ENCODE measurements around the gene PCSK6.

The PCSK6 gene

GRCh38 chr15:101410612-101411011 lies 78.9 kb downstream of the PCSK6 start:
- Histone ChIP-seq H4K20me1 (ENCODE audit: insufficient read depth, low read length) (no peaks in the 10 kb centered on the region), H2AFZ (ENCODE audit: low read length) (no peak overlapping the region), H3K27ac (ENCODE audit: low read length) (no peak overlapping the region), H3K4me3 (ENCODE audit: low read length) (no peak overlapping the region), H3F3A (ENCODE audit: insufficient read depth, low read length) (no peaks in the 10 kb centered on the region), H3K9me2 (replicated peaks; ENCODE audit: insufficient read depth, low read length) (no peaks in the 10 kb centered on the region), H3K4me1 (ENCODE audit: low read length) (no peaks in the 10 kb centered on the region), H3K9me3 (replicated peaks; ENCODE audit: insufficient read depth, low read length) (no peaks in the 10 kb centered on the region), H3K4me2 (ENCODE audit: low read depth, low read length) (no peak overlapping the region), H3K36me3 (replicated peaks; ENCODE audit: insufficient read depth, low read length) (no peaks in the 10 kb centered on the region), H3K27me3 (replicated peaks; ENCODE audit: insufficient read depth, low read length) (no peaks in the 10 kb centered on the region), H3K79me2 (ENCODE audit: low read length) (no peaks in the 10 kb centered on the region), H3K9ac (ENCODE audit: low read length) (no peak overlapping the region)
- TF ChIP-seq CTCF (IDR thresholded peaks at IDR 0.05; ENCODE audit: low read length): no peak
- TF ChIP-seq EZH2phosphoT487 (IDR thresholded peaks at IDR 0.05; ENCODE audit: low read length): no peak
- TF ChIP-seq EZH2 (optimal IDR thresholded peaks at IDR 0.05; ENCODE audit: low read depth, low read length): no peak
- no peak for DNase-seq

- Histone ChIP-seq H3K9ac (ENCODE audit: low read length) (no peak overlapping the region), H3K4me1 (ENCODE audit: low read length) (no peaks in the 10 kb centered on the region), H4K20me1 (ENCODE audit: insufficient read depth, low read length) (no peaks in the 10 kb centered on the region), H3K4me2 (ENCODE audit: low read depth, low read length) (no peak overlapping the region), H3K9me3 (replicated peaks; ENCODE audit: insufficient read depth, low read length) (no peaks in the 10 kb centered on the region), H3K27me3 (replicated peaks; ENCODE audit: insufficient read depth, low read length) (no peaks in the 10 kb centered on the region), H3F3A (ENCODE audit: insufficient read depth, low read length) (no peaks in the 10 kb centered on the region), H3K79me2 (ENCODE audit: low read length) (no peaks in the 10 kb centered on the region), H3K9me2 (replicated peaks; ENCODE audit: insufficient read depth, low read length) (no peaks in the 10 kb centered on the region), H3K27ac (ENCODE audit: low read length) (no peak overlapping the region), H3K4me3 (ENCODE audit: low read length) (no peak overlapping the region), H2AFZ (ENCODE audit: low read length) (no peak overlapping the region), H3K36me3 (replicated peaks; ENCODE audit: insufficient read depth, low read length) (no peaks in the 10 kb centered on the region)
- no peak for DNase-seq
- TF ChIP-seq EZH2 (optimal IDR thresholded peaks at IDR 0.05; ENCODE audit: low read depth, low read length): no peak
- TF ChIP-seq CTCF (IDR thresholded peaks at IDR 0.05; ENCODE audit: low read length): no peak
- no peak for TF ChIP-seq EZH2phosphoT487 (IDR thresholded peaks at IDR 0.05; ENCODE audit: low read length)
Measured at GRCh38 chr15:101409621-101410020, 79.9 kb downstream of the PCSK6 start.

- no peaks in the 10 kb centered on the region for H3F3A ChIP-seq (ENCODE audit: insufficient read depth, low read length)
- H3K4me2 ChIP-seq (ENCODE audit: low read depth, low read length): no peak overlapping the region
- no peak overlapping the region for H3K4me3 ChIP-seq (ENCODE audit: low read length)
Measured at GRCh38 chr15:101407966-101408775, 81.3 kb downstream of the PCSK6 start.

More at GRCh38 chr15:101407966-101408775, 81.3 kb downstream of the PCSK6 start:
- no peaks in the 10 kb centered on the region for H3K27me3 ChIP-seq (replicated peaks; ENCODE audit: insufficient read depth, low read length)
- no peak overlapping the region for H2AFZ ChIP-seq (ENCODE audit: low read length)
- TF ChIP-seq CTCF (IDR thresholded peaks at IDR 0.05; ENCODE audit: low read length) (no peak), EZH2phosphoT487 (IDR thresholded peaks at IDR 0.05; ENCODE audit: low read length) (no peak), EZH2 (optimal IDR thresholded peaks at IDR 0.05; ENCODE audit: low read depth, low read length) (no peak)
- no peaks in the 10 kb centered on the region for H3K79me2 ChIP-seq (ENCODE audit: low read length)
- no peak overlapping the region for H3K27ac ChIP-seq (ENCODE audit: low read length)
- H3K9me3 ChIP-seq (replicated peaks; ENCODE audit: insufficient read depth, low read length): no peaks in the 10 kb centered on the region
- no peaks in the 10 kb centered on the region for H3K4me1 ChIP-seq (ENCODE audit: low read length)
- no peaks in the 10 kb centered on the region for H4K20me1 ChIP-seq (ENCODE audit: insufficient read depth, low read length)
- no peaks in the 10 kb centered on the region for H3K36me3 ChIP-seq (replicated peaks; ENCODE audit: insufficient read depth, low read length)
- no peak for DNase-seq
- no peak overlapping the region for H3K9ac ChIP-seq (ENCODE audit: low read length)
- H3K9me2 ChIP-seq (replicated peaks; ENCODE audit: insufficient read depth, low read length): no peaks in the 10 kb centered on the region

All from MM.1S (cell line).